T-helper 1 cell treated with Interleukin-12 subunit alpha and Interleukin-12 subunit beta and Interleukin-4 antibody, amounts not matched to agents 30 ng/mL and 1 ng/mL, for 36 hours (primary cell): ENCODE results near the gene SERINC1. TPM values are rescaled to one million over a fixed set of nuclear protein-coding genes. Genes with fewer than 3 reads are reported as not detected.
"Not testable (repeated sequence)": the region's sequence is repeated elsewhere in the genome, so short reads cannot be mapped to it uniquely, and the experiment has no call there.

ENCODE experiments used
- intact Hi-C: fragments of 100-400 bp; cut with micrococcal nuclease; formaldehyde crosslinking; loops from one replicate; pipeline ENCODE4 v1.15.1; 2024
- total RNA-seq: library from RNA; stranded (reverse); gene quantifications from 2 replicates; pipeline ENCODE4 v1.2.3, GENCODE V29; 2022

Gene SERINC1
- 66.1 and 66.6 TPM in 2 replicates for total RNA-seq

GRCh38 chr6:122471107-122472021 is at the start of gene SERINC1:
Gene SERINC1, minus strand, starts transcription at chr6:122471807. Its CDS starts 70 bp downstream, at chr6:122471737.
- intact Hi-C loops, result loop anchor here (1.0 to 5.0 kb wide), 6 partner anchors 59 to 1137 kb away; partner anchors contain the start of genes HSF2 and TBC1D32

GRCh38 chr6:122511193-122511924 is 39.8 kb upstream of the SERINC1 start:
- intact Hi-C loops, result no loop called here

GRCh38 chr6:122505170-122505569 is 33.6 kb upstream of the SERINC1 start:
- intact Hi-C loops, result not testable (repeated sequence)

GRCh38 chr6:122501475-122501874 is 29.9 kb upstream of the SERINC1 start:
- intact Hi-C loops, result no loop called here

- intact Hi-C loops, result loop anchor here (10.0 kb wide), 1 partner anchor 819 kb away; no protein-coding TSS in a partner anchor
These were observed 24.0 kb upstream of the SERINC1 start for GRCh38 chr6:122495612-122496011.

GRCh38 chr6:122494665-122495272 is 23.2 kb upstream of the SERINC1 start:
- intact Hi-C loops, result loop anchor here (10.0 kb wide), 1 partner anchor 820 kb away; no protein-coding TSS in a partner anchor

GRCh38 chr6:122491919-122492555 is 20.4 kb upstream of the SERINC1 start:
- intact Hi-C loops, result loop anchor here (1.0 to 10.0 kb wide), 7 partner anchors 16 to 823 kb away; partner anchors contain the start of gene PKIB

- intact Hi-C loops, result loop anchor here (10.0 kb wide), 1 partner anchor 824 kb away; no protein-coding TSS in a partner anchor
These were observed 19.0 kb upstream of the SERINC1 start for GRCh38 chr6:122490607-122491006.

GRCh38 chr6:122484760-122485159 is 13.2 kb upstream of the SERINC1 start:
- intact Hi-C loops, result no loop called here

GRCh38 chr6:122482750-122483080 is 11.1 kb upstream of the SERINC1 start:
- intact Hi-C loops, result no loop called here

GRCh38 chr6:122476131-122476530 is 4.5 kb upstream of the SERINC1 start:
- intact Hi-C loops, result loop anchor here (1.0 kb wide), 3 partner anchors 16 to 254 kb away; no protein-coding TSS in a partner anchor

- intact Hi-C loops, result loop anchor here (5.0 kb wide), 1 partner anchor 365 kb away; no protein-coding TSS in a partner anchor
These were observed 374 bp upstream of the SERINC1 start for GRCh38 chr6:122472022-122472340.

GRCh38 chr6:122461885-122462284 is 9.7 kb downstream of the SERINC1 start:
- intact Hi-C loops, result no loop called here

- intact Hi-C loops, result not testable (repeated sequence)
These were observed 11.7 kb downstream of the SERINC1 start for GRCh38 chr6:122459865-122460416.

GRCh38 chr6:122459240-122459639 is 12.4 kb downstream of the SERINC1 start:
- intact Hi-C loops, result no loop called here

- intact Hi-C loops, result no loop called here
These were observed 13.5 kb downstream of the SERINC1 start for GRCh38 chr6:122458087-122458486.

GRCh38 chr6:122455116-122455515 is 16.5 kb downstream of the SERINC1 start:
- intact Hi-C loops, result not testable (repeated sequence)

- intact Hi-C loops, result no loop called here
These were observed 16.9 kb downstream of the SERINC1 start for GRCh38 chr6:122454673-122455072.

- intact Hi-C loops, result no loop called here
These were observed 19.1 kb downstream of the SERINC1 start for GRCh38 chr6:122452509-122452908.

- intact Hi-C loops, result no loop called here
These were observed 22.5 kb downstream of the SERINC1 start for GRCh38 chr6:122449069-122449468.

GRCh38 chr6:122445274-122445673 is 26.3 kb downstream of the SERINC1 start:
- intact Hi-C loops, result no loop called here
